SH-SY5Y (cell line): ENCODE measurements around the gene FGB.

ENCODE experiments used
- GATA2 ChIP-seq: IDR thresholded peaks from 2 replicates; pipeline ENCODE4 v1.6.1; 2011; ENCODE audit warnings: mild to moderate bottlenecking, low read depth, low read length
- GATA3 ChIP-seq: IDR thresholded peaks from 2 replicates; pipeline ENCODE4 v1.6.1; 2011; ENCODE audit warnings: low read depth, mild to moderate bottlenecking, low read length, moderate library complexity

The FGB gene

GRCh38 chr4:154551872-154552686, 10.7 kb upstream of the FGB start:
- TF ChIP-seq GATA2 = no peak
- TF ChIP-seq GATA3 = no peak

GRCh38 chr4:154559141-154559493, 3.7 kb upstream of the FGB start:
- TF ChIP-seq GATA2 = no peak
- TF ChIP-seq GATA3 = no peak

- no peak for TF ChIP-seq GATA3
- no peak for TF ChIP-seq GATA2
These were observed 3.1 kb upstream of the FGB start for GRCh38 chr4:154559494-154560418.

- TF ChIP-seq GATA2 (no peak), GATA3 (no peak)
These were observed 2.4 kb upstream of the FGB start for GRCh38 chr4:154560419-154560801.

GRCh38 chr4:154560824-154561231, 2.0 kb upstream of the FGB start:
- TF ChIP-seq GATA2 = no peak

- TF ChIP-seq GATA2 (no peak), GATA3 (no peak)
These were observed 1.5 kb downstream of the FGB start for GRCh38 chr4:154564311-154564710.

GRCh38 chr4:154565704-154566103, 2.9 kb downstream of the FGB start:
- TF ChIP-seq GATA2 (no peak), GATA3 (no peak)

- no peak for TF ChIP-seq GATA2
- TF ChIP-seq GATA3 = no peak
These were observed 3.9 kb downstream of the FGB start for GRCh38 chr4:154566639-154567204.

GRCh38 chr4:154569028-154569427, 6.2 kb downstream of the FGB start:
- TF ChIP-seq GATA2 = no peak
- no peak for TF ChIP-seq GATA3

GRCh38 chr4:154569584-154569983, 6.8 kb downstream of the FGB start:
- no peak for TF ChIP-seq GATA2
- no peak for TF ChIP-seq GATA3

- TF ChIP-seq GATA3 (no peak), GATA2 (no peak)
These were observed 10.5 kb downstream of the FGB start for GRCh38 chr4:154573190-154573870.

- TF ChIP-seq GATA2 (no peak), GATA3 (no peak)
These were observed 11.5 kb downstream of the FGB start for GRCh38 chr4:154574311-154574710.

GRCh38 chr4:154577324-154577723, 14.5 kb downstream of the FGB start:
- TF ChIP-seq GATA3 (no peak), GATA2 (no peak)

- no peak for TF ChIP-seq GATA3
- TF ChIP-seq GATA2 = no peak
These were observed 16.1 kb downstream of the FGB start for GRCh38 chr4:154578919-154579318.
